GM19438 (cell line): ENCODE measurements around the gene MRPL20.
"Not testable (repeated sequence)": the region's sequence is repeated elsewhere in the genome, so short reads cannot be mapped to it uniquely, and the experiment has no call there.

Source experiments
- ATAC-seq: cut with Tn5 transposase; IDR thresholded peaks from one replicate; pipeline ENCODE4 v1.9.1; 2021; ENCODE audit warnings: low read depth; ENCODE audit not compliant: unreplicated experiment

Gene MRPL20

DNA sequence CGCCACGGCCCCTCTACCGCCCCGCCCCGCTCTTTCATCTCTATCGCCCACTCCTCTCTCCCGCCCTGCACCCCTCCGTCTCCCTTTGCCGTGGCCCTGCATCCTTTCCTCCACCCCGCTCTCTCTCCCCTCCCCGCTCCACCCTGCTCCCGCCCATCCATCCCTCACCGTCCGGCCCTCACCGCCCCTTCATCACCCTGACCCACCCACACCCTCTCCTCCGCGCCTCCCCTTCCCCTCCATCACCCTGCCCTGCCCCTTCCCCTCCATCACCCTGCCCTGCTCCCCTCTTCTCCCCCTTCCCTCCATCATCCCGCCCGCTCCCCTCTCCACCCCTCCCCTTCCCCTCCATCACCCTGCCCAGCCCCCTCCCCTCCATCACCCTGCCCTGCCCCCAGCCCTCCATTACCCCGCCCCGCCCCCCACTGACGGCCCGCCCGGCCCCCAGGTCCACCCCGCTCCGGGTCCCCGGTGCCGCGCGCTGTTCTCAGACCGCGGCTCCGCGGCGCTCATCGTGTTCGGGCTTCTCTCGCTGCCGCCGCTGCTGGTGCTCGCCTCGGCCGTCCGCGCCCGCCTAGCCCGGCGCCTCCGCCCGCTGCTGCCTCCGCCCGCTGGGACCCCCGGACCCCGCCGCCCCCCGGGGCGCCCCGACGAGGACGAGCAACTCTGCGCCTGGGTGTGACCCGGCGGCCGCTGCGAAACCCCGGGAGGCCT is 20.2 kb upstream of the MRPL20 start:
- ATAC-seq: no peak

DNA sequence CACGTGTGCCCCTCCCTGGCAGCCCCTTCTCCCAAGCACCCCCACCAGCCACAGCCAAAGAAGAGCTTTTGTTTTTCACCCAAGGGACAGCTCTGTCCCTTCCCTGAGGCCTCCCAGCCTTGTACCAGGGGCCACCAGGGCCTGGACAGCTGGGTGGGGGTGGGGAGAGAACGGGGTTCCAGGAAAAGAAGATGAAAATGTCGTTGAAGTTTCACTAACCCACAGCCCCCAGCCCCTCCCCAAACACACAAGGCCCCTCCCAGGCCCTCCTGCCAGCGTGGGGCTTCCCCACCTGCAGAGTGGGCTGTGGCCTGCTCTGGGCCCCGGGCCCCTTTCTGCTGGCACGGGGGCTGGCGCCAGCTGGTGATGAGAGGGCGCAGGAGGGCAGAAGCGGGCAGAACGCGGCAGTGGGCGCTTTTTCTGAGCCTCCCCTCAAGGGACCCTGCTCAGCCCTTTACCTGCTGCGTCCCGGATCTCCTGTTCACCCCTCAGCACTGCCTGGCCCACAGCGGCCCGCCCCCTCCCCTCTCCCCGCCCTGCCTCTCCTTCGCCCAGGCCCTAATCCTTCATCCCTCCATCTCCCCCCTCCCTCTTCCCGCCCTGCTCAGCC is 19.5 kb upstream of the MRPL20 start:
- no peak for ATAC-seq

DNA sequence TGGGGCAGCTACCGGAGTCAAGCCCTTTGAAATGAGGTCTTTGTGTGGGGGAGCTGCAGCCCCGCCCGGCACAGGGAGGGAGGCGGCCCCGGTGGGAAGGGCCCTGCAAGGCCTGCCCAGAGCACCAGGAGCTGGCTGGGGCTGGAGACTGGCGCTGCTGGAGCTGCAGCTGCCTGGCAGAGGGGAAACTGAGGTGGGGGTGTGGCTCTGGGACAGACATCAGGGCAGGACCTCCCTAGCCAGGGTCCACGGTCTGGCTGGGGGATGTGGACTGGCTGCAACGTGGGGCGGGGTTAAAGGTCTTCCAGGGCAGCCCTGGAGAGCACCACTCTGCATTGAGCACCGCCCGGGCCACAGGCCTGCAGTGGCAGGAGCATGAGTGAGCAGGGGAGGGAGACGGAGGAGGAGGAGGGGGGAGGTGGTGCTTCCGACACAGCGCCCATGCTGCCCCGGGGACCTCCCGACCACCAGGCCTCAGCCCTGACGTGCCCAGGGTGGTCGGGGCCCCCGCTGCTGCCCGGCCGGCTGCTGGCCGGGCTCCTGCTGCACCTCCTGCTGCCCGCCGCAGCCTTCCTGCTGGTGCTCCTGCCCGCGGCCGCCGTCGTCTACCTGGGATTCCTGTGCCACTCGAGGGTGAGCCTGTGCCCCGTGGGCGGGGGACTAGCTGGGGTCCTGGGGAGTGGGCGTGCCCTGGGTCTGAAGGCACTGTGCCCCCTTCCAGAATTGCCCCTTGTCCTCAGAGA is 18.8 kb upstream of the MRPL20 start:
- no peak for ATAC-seq

DNA sequence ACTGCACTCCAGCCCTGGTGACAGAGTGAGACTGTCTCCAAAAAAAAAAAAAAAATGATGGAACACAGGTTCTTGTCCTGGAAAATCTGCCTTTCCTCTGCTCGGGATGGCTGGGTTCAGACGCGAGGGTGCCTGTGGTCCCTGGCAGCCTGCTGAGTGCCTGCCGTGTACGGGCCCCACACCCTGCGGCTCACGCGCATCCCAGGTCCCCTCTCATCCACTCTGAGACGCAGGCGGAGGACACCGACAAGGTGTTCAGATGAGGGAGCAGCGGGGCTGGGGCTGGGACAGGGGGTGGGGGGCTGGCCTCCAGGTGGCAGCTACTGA is 18.3 kb upstream of the MRPL20 start:
- no peak for ATAC-seq

DNA sequence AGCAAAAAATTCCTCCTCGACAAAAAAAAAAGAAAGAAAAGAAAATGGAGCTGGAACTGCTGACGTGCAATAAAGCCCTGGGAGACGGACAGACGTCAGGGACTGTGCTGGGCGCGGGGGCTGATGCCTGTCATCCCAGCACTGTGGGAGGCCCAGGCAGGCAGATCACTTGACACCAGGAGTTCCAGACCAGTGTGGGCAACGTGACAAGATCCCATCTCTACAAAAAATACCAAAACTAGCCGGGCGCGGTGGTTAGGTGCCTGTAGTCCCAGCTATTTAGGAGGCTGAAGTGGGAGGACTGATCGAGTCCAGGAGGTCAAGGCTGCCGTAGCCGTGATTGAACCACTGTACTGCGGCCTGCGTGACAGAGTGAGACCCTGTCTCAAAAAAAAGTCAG is 17.6 kb upstream of the MRPL20 start:
- no peak for ATAC-seq

DNA sequence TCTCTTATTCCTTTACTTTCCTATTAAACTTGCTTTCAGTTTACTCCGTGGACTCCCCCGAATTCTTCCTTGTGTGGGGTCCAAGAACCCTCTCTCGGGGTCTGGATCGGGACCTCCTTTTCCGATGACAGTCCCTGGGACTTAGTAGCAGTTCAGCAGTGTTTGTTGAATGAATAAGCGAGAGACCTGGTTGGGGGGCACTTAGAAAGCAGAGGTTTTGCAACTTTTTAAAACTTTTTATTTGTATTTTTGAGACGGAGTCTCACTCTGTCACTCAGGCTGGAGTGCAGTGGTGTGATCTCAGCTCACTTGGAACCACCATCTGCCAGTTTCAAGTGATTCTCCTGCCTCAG is 16.1 kb upstream of the MRPL20 start:
- ATAC-seq: no peak

DNA sequence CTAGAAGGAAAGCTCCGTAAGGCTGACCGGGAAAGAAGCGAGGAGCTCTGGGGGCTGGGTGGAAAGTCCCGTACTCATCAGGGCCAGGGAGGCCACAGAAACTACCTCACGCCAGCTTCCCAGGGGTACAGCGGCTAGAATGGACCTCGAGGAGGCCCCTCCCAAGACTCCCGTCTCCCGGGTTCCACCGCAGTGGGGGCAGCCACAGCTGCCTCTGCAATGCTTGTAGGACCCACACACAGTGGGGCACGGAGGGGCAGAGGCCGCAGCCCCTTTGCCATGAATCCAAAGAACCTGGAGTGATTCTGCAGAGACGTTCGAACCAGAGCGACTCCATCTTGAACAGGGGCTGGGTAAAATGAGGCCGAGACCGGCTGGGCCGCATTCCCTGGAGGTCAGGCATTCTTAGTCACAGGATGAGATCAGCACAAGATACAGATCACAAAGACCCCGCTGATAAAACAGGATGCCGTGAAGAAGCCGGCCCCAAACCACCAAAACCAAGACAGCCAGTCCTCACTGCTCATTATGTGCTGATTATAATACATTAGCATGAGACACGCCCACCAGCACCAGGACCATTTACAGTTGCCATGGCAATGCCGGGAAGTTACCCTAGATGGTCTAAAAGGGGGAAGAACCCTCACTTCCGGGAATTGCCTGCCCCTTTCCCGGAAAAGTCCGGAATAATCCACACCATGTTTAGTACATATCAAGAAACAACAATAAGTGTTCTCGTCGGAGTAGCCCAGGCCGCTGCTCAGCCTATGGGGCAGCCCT is 15.6 kb upstream of the MRPL20 start:
- no peak for ATAC-seq

DNA sequence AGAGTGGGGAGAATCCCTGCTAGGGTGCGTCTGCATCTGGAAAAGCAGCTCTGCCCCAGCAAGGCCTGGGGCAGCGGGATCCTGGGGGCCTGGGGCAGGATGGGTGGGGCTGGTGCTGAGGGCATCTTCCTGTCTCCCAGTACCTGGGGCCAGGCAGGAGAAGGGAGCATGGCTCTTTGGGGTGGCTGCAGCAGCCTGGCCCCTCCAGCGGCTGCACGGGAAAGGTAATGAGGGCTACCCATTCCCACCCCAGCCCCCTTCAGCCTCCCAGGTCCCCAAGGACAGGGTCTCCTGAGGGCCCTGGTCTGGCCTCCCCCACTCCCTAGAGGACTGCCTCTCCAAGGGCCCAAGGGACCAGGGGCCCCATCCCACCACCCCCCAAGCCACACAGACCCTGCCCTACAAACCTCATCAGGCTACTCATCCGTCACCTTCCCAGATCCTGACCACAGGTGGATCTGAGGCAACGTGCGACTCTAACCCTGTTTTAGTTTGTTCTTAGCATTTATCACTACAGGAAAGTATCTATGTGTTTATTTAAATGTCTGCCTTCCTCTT is 14.9 kb upstream of the MRPL20 start:
- no peak for ATAC-seq

DNA sequence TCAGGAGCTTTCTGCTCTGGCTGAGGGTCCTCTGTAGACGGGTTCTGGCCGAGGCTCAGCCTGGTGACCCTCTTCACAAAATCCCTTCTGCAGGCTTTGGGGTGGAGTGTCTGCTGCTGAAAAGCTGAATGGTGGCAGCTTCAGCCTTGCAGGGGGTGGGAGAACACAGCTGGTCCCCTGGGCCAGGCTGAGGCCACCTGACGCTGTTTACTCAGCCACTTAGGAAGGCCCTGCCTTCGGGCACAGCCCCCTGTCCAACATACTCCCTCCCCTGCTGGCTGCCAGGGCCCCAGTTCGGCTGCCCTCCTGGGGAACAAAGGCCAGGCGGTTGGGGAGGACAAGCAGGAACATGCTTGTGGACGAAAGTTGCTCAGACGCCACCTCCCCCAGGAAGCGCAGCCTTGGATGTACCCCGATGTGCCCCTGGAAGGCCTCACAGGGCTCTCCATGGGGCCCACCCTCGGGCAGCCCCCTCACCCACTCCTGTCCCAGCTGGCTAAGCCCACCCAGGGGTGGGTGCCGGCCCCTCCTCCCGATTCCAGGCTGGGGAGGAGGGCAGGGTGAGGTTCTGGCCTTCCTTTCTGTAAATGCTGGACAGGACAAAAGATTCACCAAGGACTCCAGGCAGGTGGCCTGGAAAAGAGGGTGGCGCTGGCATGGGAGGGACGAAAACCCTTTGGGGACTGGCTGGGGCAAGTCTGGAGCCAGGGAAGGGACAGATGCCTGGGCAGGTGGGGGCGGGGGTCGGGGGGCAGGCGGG is 14.2 kb upstream of the MRPL20 start, which contains the start of gene ANKRD65:
ANKRD65 (minus strand) TSS at position 130 of the 760 bp plus-strand sequence. CDS start 271 bp downstream, outside the sequence.
- ATAC-seq: no peak

DNA sequence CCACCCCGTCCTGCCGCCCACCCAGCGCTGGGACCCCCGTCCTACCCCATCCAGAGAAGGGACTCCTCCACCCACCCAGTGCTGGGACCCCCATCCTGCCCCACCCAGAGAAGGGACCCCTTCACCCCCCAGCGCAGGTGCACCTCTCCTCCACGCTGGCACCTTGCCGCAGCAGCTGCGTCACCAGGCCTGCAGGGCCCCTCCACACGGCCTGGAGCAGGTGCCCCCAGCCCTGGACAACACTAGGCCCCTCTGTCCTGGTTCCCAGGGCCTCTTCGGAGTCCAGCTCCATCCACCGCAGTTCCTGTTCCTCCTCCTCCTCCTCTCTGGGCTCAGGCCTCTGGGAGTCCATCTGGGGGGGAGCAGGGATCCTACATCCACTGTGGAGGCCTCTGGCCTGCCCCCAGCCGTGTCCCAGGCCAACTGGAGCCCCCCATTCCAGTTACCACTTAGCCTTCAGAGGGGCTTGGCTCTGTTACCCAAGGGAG is 13.6 kb upstream of the MRPL20 start:
- ATAC-seq: no peak

DNA sequence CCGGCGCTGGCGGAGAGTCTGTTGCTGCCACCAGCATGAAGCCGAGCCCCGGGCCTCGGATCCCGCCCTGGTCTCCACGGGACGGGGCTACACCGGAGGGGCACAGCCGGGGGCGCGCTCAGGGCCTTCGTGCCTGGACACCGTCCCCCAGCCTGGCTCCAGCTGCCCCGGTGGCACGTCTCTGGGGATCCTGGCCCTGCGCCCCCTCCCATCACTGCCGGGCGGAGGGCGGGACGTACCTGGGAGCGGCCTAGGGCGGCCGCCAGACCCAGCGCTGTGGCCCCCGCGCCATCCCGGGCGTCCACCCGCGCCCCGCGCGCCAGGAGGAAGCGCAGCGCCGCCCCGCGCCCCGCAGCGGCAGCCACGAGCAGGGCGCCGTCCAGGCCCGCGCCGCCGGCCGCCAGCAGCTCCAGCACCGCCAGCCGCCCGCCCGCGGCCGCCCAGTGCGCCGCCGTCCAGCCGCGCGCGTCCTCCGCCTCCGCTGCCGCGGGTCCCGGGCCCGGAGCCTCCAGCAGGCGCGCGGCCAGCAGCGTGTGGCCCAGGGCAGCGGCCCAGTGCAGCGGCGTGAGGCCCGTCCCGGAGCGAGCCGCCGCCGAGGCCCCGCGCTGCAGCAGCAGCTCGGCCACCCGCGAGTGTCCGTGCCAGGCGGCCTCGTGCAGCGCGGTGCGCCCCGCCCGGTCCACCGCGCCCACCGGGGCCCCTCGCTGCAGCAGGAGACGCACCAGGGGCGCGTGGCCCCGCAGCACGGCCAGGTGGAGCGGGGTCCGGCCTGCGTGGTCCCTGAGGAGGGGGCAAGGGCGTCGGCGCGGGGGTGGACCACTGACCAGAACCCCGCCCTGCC is 12.9 kb upstream of the MRPL20 start:
- ATAC-seq: no peak

DNA sequence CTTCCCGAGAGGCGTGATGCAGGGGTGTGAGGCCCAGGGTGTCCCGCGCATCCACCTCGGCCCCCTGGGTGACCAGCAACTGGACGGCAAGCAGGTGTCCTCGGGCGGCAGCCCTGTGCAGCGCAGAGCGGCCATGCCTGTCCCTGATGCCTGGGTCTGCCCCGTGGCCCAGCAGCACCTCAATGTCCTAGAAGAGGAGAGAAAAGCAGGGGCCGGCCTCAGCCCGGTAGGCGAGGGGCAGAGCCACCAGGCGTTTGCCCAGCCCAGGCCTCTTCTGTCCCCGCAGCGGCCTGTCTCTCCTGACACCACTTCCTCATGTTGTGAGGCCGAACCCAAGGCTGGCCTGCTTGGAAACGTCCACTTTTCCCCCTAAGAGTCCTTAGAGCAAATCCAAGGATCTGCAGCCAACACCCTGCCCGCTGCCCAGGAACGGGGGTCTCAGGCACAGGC is 12.3 kb upstream of the MRPL20 start:
- ATAC-seq: no peak

DNA sequence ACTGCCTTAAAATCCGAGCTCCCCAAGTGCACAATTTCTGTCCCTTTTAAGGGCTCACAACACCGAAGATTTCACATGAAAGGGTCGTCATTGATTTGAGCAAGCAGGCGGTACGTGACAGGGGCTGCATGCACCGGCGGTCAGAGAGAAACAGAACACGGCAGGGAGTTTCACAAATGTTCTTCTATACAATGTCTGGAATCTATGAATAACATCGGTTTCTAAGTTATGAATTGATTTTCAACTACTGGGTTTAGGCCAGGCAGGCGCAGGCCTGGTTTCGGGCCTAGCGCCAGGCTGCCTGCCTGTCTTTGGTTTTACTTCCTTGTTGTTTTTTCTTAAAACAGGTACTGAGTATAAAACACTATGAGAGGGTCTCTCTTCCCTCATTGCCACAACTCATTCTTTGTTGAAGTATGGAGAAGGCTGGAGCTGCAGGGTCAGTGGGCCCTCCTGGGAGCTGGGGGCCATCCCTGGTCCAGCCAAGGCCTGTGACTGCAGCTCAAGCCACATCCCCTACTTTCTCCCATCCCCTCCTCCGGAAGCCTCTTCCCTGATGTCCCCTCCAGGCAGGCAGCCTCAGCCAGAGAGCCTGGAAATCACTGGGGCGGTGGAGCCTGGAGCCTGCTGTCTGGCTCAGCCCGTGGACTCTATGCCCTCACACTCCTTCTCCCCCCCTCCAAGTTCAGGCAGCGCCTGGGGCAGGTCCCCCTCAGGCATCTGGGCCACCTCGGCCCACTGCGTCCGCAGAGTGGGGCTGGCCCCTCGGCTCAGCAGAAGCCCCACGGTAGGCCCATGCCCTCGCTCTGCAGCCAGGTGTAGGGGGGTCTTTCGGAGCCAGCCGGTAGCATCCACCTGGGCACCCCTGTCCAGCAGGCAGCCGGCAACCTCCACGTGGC is 11.6 kb upstream of the MRPL20 start:
- ATAC-seq: no peak

DNA sequence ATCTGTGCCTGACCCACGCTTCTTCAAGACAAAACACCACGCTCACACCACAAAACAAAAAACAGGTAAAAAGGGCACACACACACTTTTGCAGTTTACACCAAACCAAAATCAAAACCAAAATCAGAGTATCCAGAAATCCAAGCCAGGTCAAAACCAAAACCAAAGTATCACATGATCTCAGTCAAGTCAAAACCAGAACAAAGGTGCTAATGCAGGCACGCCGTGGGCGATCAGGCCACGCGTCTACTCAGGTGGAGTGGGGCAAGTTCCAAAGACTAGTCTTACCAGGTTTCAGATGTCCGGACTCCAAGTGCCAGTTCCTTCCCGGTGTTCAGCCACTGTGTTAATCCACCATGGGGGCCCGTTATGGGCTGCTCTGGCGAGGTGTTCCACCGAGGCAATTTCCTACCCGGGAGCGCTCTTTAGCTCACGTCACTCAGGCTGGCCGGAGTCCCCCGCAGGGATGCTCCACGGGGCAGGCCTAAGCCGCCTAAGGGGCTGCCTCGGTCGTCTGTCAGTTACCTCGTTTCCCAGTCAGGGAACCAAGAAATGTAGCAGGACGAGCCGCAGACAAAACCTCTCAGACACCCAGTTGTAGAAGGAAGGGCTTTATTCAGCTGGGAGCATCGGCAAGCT is 10.9 kb upstream of the MRPL20 start:
- ATAC-seq: not testable (repeated sequence)

DNA sequence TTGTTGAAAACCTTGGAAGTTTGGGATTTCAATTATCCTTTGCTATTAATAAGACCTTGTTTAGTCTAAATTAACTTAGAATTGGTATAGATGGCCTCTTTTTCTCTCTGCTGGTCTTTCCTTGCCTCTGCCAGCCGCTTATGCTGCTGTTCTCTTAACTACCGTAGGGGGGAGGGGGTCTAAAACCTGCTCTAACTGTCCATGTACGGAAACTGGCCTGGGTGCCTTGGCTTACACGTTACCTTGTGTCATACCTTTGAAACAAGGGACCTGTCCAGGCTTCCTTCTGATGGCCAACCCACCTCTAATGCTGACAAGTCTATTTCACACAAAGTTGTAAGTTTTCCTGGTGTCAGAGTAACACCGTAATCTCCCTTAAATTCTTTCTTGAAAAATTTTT is 10.3 kb upstream of the MRPL20 start:
- ATAC-seq: not testable (repeated sequence)

DNA sequence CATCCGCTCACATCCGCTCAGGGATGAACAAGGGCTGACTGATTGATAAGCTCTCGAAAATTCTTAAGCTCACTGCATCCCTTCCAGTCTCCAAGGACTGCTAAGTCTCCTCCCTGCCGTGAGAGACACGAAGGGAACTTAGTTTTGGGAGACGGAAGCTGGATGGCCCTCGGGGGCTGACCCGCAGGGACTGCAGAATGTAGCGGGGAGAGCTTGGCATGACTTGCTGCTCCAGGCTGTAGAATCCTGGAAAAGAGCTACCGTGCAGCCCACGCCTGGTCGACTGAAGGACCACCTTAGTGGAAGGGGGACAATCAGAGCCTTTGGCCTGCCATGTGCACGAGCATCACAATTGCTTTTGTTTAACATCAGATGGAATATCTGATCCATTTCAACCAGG is 8.7 kb upstream of the MRPL20 start:
- no peak for ATAC-seq

DNA sequence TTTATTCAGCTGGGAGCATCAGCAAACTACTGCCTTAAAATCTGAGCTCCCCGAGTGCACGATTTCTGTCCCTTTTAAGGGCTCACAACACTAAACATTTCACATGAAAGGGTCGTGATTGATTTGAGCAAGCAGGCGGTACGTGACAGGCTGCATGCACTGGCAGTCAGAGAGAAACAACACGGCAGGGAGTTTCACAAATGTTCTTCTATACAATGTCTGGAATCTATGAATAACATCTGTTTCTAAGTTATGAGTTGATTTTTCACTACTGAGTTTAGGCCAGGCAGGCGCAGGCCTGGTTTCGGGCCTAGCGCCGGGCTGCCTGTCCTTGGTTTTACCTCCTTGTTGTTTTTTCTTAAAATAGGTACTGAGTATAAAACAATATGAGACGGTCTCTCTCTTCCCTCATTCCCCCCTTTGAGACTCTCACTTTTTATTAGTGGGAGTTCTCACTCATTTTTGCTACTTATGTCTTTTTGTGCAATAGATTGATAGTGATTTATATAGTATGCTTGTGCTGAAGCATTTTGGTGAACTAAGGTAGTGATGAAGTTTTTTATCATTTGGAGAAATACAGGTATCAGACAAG is 5.3 kb upstream of the MRPL20 start:
- not testable (repeated sequence) for ATAC-seq
